Hepatocyte (in vitro differentiated cells): ENCODE measurements around the gene TBL1X.

Source experiments
- CTCF ChIP-seq: fragments of 200-600 bp; sonication (generic); IDR thresholded peaks from 2 replicates; pipeline ENCODE4 v1.5.1; 2016; ENCODE audit warnings: antibody characterized with exemption, mild to moderate bottlenecking; ENCODE audit not compliant: poor library complexity
- EZH2 ChIP-seq: fragments of 200-600 bp; sonication (generic); IDR thresholded peaks from 2 replicates; pipeline ENCODE4 v1.6.1; 2016; ENCODE audit warnings: antibody characterized with exemption, mild to moderate bottlenecking, borderline replicate concordance
- EZH2phosphoT487 ChIP-seq: fragments of 200-600 bp; sonication (generic); IDR thresholded peaks from one replicate; pipeline ENCODE4 v1.6.1; 2018; ENCODE audit warnings: antibody characterized with exemption, mild to moderate bottlenecking, low read depth, moderate library complexity; ENCODE audit not compliant: unreplicated experiment, severe bottlenecking

- TF ChIP-seq CTCF (no peak), EZH2phosphoT487 (no peak), EZH2 (no peak)
Measured at GRCh38 chrX:9443327-9443726, 21.5 kb upstream of the TBL1X start.
